HT1080 (cell line): ENCODE results near the gene SMIM26. TPM values are rescaled to one million over a fixed set of nuclear protein-coding genes. Genes with fewer than 3 reads are reported as not detected.
"Not testable (repeated sequence)": the region's sequence is repeated elsewhere in the genome, so short reads cannot be mapped to it uniquely, and the experiment has no call there.

Experiments used
- DNase-seq: peaks from one replicate; pipeline ENCODE4 v3.0.0-alpha.2; 2015; ENCODE audit warnings: low read depth
- polyA plus RNA-seq, 2 experiments: library from polyadenylated mRNA; depleted of rRNA; stranded (reverse); fragments of >200 nt; gene quantifications; 2 replicates each; pipeline ENCODE4 v1.2.3, GENCODE V29; 2015
- total RNA-seq: library from RNA; depleted of rRNA; stranded (reverse); fragments of >200 nt; shearing (Covaris generic); gene quantifications from 2 replicates; pipeline ENCODE4 v1.2.3, GENCODE V29; 2014; rRNA removed

Gene SMIM26
- 154 and 161 TPM in 2 replicates for total RNA-seq
- 124 and 128 TPM in 2 replicates for polyA plus RNA-seq (2015; cell fraction: cytosol; rRNA removed)
- 39.7 and 48.2 TPM in 2 replicates for polyA plus RNA-seq (2015; cell fraction: nucleus; rRNA removed)

GRCh38 chr20:18566892-18567738 is at the start of gene SMIM26:
Gene SMIM26, plus strand, starts transcription at chr20:18567432. Its CDS starts 47 bp downstream, at chr20:18567479.
- DNase-seq = peak; percentile 92

- DNase-seq = not testable (repeated sequence)
Measured at GRCh38 chr20:18522066-18522465, 45.2 kb upstream of the SMIM26 start.

DNA sequence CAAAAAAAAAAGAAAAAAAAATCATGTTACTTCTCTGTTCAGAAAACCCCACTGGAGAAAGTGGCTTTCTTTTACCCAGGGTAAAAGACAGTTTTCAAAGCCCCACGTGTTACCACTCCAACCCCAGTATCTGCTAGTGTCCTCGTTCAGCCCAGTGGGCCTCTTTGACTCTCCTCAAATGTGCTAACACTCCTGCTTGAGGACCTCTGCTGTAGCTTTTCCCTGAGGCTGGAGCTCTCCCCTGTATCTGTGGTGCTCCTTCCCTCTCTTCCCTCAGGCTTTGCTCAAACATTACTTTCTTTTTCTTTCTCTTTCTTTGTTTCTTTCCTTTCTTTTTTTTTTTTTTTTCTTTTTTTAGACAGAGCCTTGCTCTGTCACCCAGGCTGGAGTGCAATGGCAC is 44.2 kb upstream of the SMIM26 start:
- no peak for DNase-seq

- DNase-seq = peak; percentile 93
Measured at GRCh38 chr20:18524646-18525045, 42.6 kb upstream of the SMIM26 start.

DNA sequence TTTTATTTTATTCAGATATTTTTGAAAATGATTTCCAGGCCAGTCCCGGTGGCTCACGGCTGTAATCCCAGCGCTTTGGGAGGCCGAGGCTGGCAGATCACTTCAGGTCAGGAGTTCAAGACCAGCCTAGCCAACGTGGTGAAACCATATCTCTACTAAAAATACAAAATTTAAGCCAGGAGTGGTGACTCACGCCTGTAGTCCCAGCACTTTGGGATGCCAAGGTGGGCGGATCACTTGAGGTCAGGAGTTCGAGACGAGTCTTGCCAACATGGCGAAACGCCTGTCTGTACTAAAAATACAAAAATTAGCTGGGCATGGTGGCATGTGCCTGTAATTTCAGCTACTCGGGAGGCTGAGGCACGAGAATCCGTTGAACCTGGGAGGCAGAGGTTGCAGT is 40.5 kb upstream of the SMIM26 start:
- DNase-seq = not testable (repeated sequence)

DNA sequence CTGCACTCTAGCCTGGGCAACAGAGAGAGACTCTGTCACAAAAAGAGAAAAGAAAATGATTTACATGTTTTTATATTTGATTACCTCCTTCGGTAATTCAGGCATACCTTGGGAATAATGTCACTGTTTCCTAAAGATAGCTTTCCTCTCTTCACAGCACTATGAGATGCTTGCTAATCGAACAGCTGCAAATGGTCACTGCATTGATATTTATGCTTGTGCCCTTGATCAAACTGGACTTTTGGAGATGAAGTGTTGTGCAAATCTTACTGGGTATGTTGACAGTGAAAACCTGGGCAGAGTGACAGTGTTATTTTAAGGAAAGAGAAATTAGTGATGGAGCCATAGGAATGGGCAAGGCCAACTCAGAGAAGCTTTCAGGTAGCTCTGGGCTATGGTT is 39.9 kb upstream of the SMIM26 start:
- no peak for DNase-seq

DNA sequence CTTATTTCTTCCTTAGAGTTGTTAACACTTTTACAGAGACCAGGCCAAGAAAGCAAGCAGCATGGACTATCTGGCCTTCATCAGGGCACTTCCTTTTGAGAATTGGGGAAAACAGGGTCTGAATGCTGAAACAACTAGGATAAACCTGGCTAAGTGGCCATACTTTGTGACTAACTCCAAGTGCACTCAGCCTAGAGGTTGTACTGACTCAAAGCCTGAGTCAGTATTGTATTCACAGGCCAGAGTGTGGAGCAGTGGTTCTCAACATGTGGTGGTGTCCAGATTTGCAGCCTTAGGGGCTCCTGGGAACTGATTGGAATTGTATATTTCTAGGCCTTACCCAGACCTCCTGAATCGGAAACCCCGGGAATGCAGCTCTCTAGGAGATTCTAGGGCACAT is 39.4 kb upstream of the SMIM26 start:
- DNase-seq = peak; percentile 76

DNA sequence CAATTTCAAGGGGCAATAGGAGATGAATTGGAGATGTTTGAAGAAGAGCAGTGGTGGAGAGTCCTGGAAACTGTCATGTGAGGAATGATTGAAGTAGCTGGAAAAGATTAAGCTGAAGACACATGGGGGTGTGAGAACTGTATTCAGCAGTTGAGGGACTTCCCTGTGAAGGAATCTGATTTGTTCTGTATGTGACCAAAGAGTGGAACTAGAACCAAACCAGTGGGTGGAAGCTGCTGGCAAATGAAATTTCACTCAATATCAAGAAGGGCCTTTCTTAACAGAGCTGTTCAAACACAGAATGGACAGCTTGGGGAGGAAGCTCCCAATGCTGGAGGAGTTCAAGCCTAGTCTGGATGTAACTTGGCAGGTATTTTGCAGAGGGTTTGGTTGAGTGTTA is 38.2 kb upstream of the SMIM26 start:
- DNase-seq = no peak

DNA sequence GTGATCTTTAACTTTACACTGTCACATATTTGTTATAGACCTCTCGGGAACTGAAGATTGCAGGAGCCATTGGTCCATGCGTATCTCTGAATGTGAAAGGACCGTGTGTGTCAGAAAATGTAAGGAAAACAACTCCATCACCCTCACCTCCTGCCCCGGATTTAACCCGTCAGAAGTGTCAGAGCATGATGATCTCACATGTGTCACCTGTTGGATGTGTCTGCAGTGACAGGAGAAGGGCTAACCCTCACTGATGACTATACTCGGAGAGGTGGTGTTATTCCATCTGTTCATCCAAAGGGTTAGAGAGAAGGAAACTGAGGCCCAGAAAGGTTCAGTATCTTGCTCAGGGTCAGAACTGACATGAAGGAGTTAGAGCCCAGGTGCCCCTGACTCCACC is 34.6 kb upstream of the SMIM26 start:
- DNase-seq = no peak

- peak; percentile 11 for DNase-seq
Measured at GRCh38 chr20:18533491-18533890, 33.7 kb upstream of the SMIM26 start.

DNA sequence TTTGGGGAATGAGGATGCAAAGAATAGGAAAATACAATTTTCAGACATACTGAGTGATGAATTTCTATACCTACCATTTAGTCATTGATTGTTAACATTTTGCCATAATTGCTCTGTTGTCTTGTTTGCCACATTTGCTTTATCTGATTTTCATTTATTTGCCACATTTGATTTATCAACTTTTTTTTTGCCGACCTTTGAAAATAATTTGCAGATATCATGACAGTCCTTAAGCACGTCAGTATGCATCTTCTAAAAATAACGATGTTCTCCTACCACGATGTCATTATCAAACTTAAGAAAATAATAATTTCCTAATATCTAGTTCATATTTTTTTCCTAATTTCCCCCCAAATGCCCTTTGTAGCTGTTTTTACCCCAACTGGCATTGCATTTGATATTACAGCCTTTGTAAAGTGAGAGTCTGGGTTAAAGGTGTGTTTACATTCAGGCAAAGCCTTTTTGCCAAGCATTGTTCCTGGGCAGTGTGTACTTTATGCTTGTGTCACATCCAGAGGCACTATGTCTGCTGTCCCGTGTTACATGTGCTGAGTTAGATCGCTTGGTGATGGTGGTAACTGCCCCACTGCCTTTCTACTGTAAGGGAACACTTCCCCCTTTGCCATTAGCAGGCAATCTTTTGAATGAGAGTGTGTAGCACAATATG is 33.1 kb upstream of the SMIM26 start:
- no peak for DNase-seq

DNA sequence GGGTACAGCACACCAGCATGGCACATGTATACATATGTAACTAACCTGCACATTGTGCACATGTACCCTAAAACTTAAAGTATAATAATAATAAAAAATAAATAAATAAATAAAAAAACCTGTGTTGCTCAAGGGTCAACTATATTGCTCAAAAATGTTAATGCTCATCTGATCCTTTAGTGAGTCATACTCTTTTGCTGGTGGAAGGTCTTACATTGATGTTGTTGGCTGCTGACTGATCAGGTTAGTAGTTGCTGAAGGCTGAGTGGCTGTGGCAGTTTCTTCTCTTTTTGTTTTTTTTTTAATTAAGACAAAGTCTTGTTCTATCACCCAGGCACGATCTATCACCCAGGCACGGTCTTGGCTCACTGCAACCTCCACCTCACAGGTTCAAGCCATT is 29.6 kb upstream of the SMIM26 start:
- peak; percentile 12 for DNase-seq

- DNase-seq = no peak
Measured at GRCh38 chr20:18541741-18542140, 25.5 kb upstream of the SMIM26 start.

DNA sequence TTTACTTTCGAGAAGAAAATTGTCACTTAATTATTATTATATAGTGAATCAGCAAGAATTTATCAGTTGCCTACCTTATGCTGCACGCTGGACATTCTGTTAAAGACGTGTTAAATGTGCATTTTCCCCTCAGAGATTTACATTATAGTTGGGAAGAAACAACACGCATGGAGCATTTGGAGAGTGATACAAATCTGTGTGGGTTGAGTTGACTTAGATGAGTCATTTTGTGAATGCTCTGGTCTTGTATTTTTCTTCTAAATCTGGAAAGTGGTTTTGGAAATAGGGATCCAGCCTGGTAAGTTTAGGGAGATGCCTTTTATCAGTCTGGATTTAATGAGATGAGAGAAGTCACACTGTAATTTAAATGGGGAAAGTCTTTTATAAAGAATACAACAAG is 24.0 kb upstream of the SMIM26 start:
- DNase-seq = no peak

- no peak for DNase-seq
Measured at GRCh38 chr20:18543932-18544331, 23.3 kb upstream of the SMIM26 start.

DNA sequence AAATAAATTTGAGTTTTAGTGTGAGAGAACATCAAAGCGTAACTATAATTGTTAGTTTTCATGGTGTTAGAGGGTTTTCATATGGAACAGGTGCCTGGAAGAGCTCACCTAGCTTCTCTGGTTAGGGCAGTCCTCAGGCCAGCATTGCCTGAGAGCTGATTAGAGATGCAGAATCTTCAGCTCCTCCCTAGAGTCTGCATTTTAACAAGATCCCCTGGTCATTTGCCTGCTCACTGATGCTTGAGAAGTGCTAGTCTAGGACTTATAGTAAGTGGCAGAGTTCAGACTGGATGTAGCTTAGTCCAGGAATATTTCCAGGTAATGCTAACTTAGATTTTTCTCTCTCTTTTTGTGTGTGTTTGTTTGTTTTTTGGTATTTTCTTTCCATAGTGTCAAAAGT is 21.7 kb upstream of the SMIM26 start:
- DNase-seq = no peak

DNA sequence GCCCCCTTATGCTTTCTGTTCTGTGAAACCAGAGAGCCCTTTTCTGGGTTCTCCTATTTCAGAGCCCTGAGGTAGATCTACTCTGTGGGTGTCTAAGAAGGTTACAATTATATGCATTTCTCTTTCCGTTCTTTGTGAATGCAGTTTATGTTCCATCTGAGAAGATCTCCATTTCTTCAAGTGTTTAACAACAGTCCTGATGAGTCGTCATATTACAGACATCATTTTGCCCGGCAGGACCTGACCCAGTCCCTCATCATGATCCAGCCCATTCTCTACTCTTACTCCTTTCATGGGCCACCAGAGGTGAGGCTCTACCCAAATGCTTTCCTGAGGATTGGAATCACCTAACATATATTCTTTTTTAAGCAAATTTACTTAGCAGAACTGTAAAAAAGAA is 18.8 kb upstream of the SMIM26 start:
- DNase-seq = no peak

GRCh38 chr20:18553746-18554145 is 13.5 kb upstream of the SMIM26 start:
- DNase-seq = no peak

- DNase-seq = no peak
Measured at GRCh38 chr20:18567739-18568091, 483 bp downstream of the SMIM26 start.

DNA sequence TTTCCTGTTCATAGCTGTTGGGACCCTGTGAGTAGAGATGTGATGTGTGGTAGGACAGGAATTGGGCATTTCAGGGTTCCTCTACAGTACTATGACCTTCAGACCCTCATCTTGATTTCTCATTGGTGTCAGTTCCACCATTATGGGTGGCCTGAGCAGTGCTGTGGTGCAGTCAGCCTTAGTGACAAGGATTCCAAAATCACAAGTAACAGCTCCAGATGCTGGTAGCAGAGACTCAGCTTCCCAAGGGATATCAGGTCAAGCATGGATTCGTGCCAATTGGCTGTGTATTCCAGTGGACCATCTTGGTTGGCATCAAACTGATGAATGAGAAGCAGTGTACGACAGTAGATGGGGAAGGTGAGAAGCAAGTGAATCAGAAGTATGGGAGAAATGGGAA is 3.8 kb downstream of the SMIM26 start:
- no peak for DNase-seq

GRCh38 chr20:18571578-18571977 is 4.3 kb downstream of the SMIM26 start:
- DNase-seq = no peak

DNA sequence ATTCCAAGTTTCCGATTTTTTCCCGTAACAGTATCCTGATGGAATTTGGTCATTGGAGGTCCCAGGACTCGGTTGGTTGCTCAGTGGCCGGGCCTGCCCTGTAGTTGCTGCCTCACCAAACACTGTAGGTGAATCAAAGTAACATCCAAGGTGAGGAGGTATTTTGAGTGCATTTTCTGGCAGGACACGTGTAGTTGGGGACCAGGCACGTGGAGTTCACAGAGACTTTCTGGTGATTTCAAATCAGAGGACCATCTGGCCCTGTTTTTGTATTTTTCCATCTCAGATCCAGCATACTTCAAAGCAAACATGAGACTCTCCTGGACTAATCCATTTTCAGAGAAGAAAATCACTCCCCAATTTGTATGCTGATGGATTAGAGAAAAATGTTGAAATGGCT is 10.7 kb downstream of the SMIM26 start:
- DNase-seq = no peak

DNA sequence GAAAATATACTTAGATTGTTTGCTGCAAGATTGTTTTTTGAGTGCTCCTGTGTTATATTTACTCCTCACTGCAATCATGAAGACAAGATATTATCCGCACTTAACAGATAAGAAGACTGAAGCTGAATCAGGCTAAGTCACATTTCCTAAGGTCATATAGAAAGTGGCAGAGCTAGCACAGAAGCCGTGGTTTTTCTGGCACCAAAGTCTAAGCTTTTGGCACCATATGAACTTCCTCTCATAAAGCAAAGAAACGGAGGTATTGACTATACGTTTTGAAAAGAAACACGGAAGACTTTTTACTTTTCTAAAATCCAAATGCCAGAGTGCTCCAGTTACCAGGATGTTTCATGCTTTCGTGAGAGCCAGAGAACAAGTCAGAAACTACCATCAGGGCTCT is 11.3 kb downstream of the SMIM26 start:
- DNase-seq = no peak
